Measurements from ENCODE around the gene REG4. TPM values are rescaled to one million over a fixed set of nuclear protein-coding genes. Genes with fewer than 3 reads are reported as not detected.
"Not testable (repeated sequence)": the region's sequence is repeated elsewhere in the genome, so short reads cannot be mapped to it uniquely, and the experiment has no call there.

REG4 gene
- total RNA-seq, 1 experiment from 2014 or later = not detected

- Mint-ChIP-seq H3K9me3 (ENCODE audit: unreplicated experiment) (no peaks in the 10 kb centered on the region), H3K27ac (ENCODE audit: low read depth, unreplicated experiment) (no peak overlapping the region), H3K4me1 (ENCODE audit: insufficient read depth, unreplicated experiment) (no peaks in the 10 kb centered on the region), H3K27me3 (ENCODE audit: insufficient read depth, unreplicated experiment) (peaks cover 40% of the 10 kb centered on the region), H3K36me3 (ENCODE audit: insufficient read depth, unreplicated experiment) (no peaks in the 10 kb centered on the region), H3K4me3 (ENCODE audit: unreplicated experiment) (no peak overlapping the region)
- BruUV-seq (replicated peaks) = no TSS peak
- DNase-seq (ENCODE audit: unreplicated experiment) = no peak
- intact Hi-C loops (cut with micrococcal nuclease) = no loop called here
- POLR2A ChIA-PET = interaction anchor here (0.6 kb wide), 1 partner anchor 534 kb away, joined by 3 read pairs; no protein-coding TSS in a partner anchor
- no peak for TF ChIP-seq CTCF (IDR thresholded peaks at IDR 0.05; ENCODE audit: unreplicated experiment)
- CTCF ChIA-PET = no interaction called here
Observed at GRCh38 chr1:119834990-119835389, 23.7 kb upstream of the REG4 start.

- Mint-ChIP-seq H3K27ac (ENCODE audit: low read depth, unreplicated experiment) (no peak overlapping the region), H3K4me3 (ENCODE audit: unreplicated experiment) (no peak overlapping the region), H3K27me3 (ENCODE audit: insufficient read depth, unreplicated experiment) (peaks cover 62% of the 10 kb centered on the region), H3K9me3 (ENCODE audit: unreplicated experiment) (no peaks in the 10 kb centered on the region), H3K4me1 (ENCODE audit: insufficient read depth, unreplicated experiment) (no peaks in the 10 kb centered on the region), H3K36me3 (ENCODE audit: insufficient read depth, unreplicated experiment) (no peaks in the 10 kb centered on the region)
- CTCF ChIA-PET = no interaction called here
- DNase-seq (ENCODE audit: unreplicated experiment) = no peak
- no peak for TF ChIP-seq CTCF (IDR thresholded peaks at IDR 0.05; ENCODE audit: unreplicated experiment)
- POLR2A ChIA-PET = no interaction called here
- no TSS peak for BruUV-seq (replicated peaks)
- intact Hi-C loops (cut with micrococcal nuclease) = no loop called here
Observed at GRCh38 chr1:119831027-119831426, 19.8 kb upstream of the REG4 start.

GRCh38 chr1:119829625-119830024 is 18.4 kb upstream of the REG4 start:
- CTCF ChIA-PET = interaction anchor here (1.3 kb wide), 1 partner anchor 20 kb away, joined by 3 read pairs; no protein-coding TSS in a partner anchor
- intact Hi-C loops (cut with micrococcal nuclease) = no loop called here
- Mint-ChIP-seq H3K4me3 (ENCODE audit: unreplicated experiment) (no peak overlapping the region), H3K27me3 (ENCODE audit: insufficient read depth, unreplicated experiment) (peaks cover 50% of the 10 kb centered on the region), H3K9me3 (ENCODE audit: unreplicated experiment) (no peaks in the 10 kb centered on the region), H3K27ac (ENCODE audit: low read depth, unreplicated experiment) (no peak overlapping the region), H3K4me1 (ENCODE audit: insufficient read depth, unreplicated experiment) (no peaks in the 10 kb centered on the region), H3K36me3 (ENCODE audit: insufficient read depth, unreplicated experiment) (no peaks in the 10 kb centered on the region)
- no peak for TF ChIP-seq CTCF (IDR thresholded peaks at IDR 0.05; ENCODE audit: unreplicated experiment)
- BruUV-seq (replicated peaks) = no TSS peak
- DNase-seq (ENCODE audit: unreplicated experiment) = no peak
- POLR2A ChIA-PET = no interaction called here

- H3K4me1 Mint-ChIP-seq (ENCODE audit: insufficient read depth, unreplicated experiment); H3K36me3 Mint-ChIP-seq (ENCODE audit: insufficient read depth, unreplicated experiment); H3K4me3 Mint-ChIP-seq (ENCODE audit: unreplicated experiment); BruUV-seq (replicated peaks); DNase-seq (ENCODE audit: unreplicated experiment); POLR2A ChIA-PET; H3K27ac Mint-ChIP-seq (ENCODE audit: low read depth, unreplicated experiment); intact Hi-C loops (cut with micrococcal nuclease); H3K9me3 Mint-ChIP-seq (ENCODE audit: unreplicated experiment): not testable (repeated sequence)
- H3K27me3 Mint-ChIP-seq (ENCODE audit: insufficient read depth, unreplicated experiment) = peaks cover 49% of the 10 kb centered on the region
- CTCF ChIA-PET = interaction anchor here (1.3 kb wide), 1 partner anchor 20 kb away, joined by 3 read pairs; no protein-coding TSS in a partner anchor
Observed at GRCh38 chr1:119829006-119829405, 17.7 kb upstream of the REG4 start.

- Mint-ChIP-seq H3K27ac (ENCODE audit: low read depth, unreplicated experiment) (no peak overlapping the region), H3K4me3 (ENCODE audit: unreplicated experiment) (no peak overlapping the region), H3K27me3 (ENCODE audit: insufficient read depth, unreplicated experiment) (peaks cover 43% of the 10 kb centered on the region), H3K4me1 (ENCODE audit: insufficient read depth, unreplicated experiment) (no peaks in the 10 kb centered on the region), H3K9me3 (ENCODE audit: unreplicated experiment) (no peaks in the 10 kb centered on the region), H3K36me3 (ENCODE audit: insufficient read depth, unreplicated experiment) (no peaks in the 10 kb centered on the region)
- CTCF ChIA-PET = interaction anchor here (1.3 to 1.8 kb wide), 2 partner anchors 19 to 84 kb away, joined by 3 to 8 read pairs; no protein-coding TSS in a partner anchor
- DNase-seq (ENCODE audit: unreplicated experiment) = no peak
- POLR2A ChIA-PET = no interaction called here
- no peak for TF ChIP-seq CTCF (IDR thresholded peaks at IDR 0.05; ENCODE audit: unreplicated experiment)
- BruUV-seq (replicated peaks) = no TSS peak
- intact Hi-C loops (cut with micrococcal nuclease) = no loop called here
Observed at GRCh38 chr1:119828266-119828665, 17.0 kb upstream of the REG4 start.
